Endothelial cell of umbilical vein (primary cell): Measurements from ENCODE around the gene RBKS. TPM values are rescaled to one million over a fixed set of nuclear protein-coding genes. Genes with fewer than 3 reads are reported as not detected.

ENCODE experiments used
- BruUV-seq: library from RNA; stranded (reverse); fragments of 400-500 nt; replicated peaks from 2 replicates; lab custom pipeline; 2021; lab: Mats Ljungman, UMichigan
- CTCF ChIA-PET: fragments of 300-600, 350-600 bp; sonication (Branson Sonifier 250); formaldehyde crosslinking; loops from one replicate; lab custom pipeline; 2021; ENCODE audit warnings: antibody characterized with exemption, inconsistent platforms; lab: Charles Lee
- POLR2A ChIA-PET: fragments of 300-600, 350-600 bp; sonication (Branson Sonifier 250); formaldehyde crosslinking; loops from one replicate; lab custom pipeline; 2021; ENCODE audit warnings: antibody characterized with exemption, inconsistent platforms; lab: Charles Lee
- DNase-seq: peaks from one replicate; pipeline ENCODE4 v3.0.0-alpha.2; 2011; ENCODE audit warnings: low read depth, low spot score
- FAIRE-seq: peaks from 2 replicates; lab custom pipeline; 2011; peaks lifted over from hg19 to GRCh38; lab: Jason Lieb, UNC
- H2AFZ ChIP-seq: 2 replicates; pipeline ENCODE4 v1.6.0; 2012; ENCODE audit warnings: low read depth, low read length, control low read depth, inconsistent platforms
- H3K27ac ChIP-seq: 2 replicates; pipeline ENCODE4 v1.5.1; 2011; ENCODE audit warnings: low read depth, mild to moderate bottlenecking, control low read depth, low read length, moderate library complexity; ENCODE audit not compliant: insufficient read depth
- H3K27me3 ChIP-seq, 2 experiments: 2 replicates each; pipeline versions ENCODE4 v1.6.0 to v1.6.1; 2011; ENCODE audit warnings: low read length in 2 of 2, mixed read lengths in 1 of 2; ENCODE audit not compliant: control insufficient read depth in 2 of 2, insufficient read depth in 2 of 2
- H3K36me3 ChIP-seq, 2 experiments: 2 replicates in 1 of 2; 3 replicates in 1 of 2; pipeline ENCODE4 v1.5.1; 2011; ENCODE audit warnings: low read length in 2 of 2, mild to moderate bottlenecking in 1 of 2, moderate library complexity in 1 of 2; ENCODE audit not compliant: control insufficient read depth in 2 of 2, insufficient read depth in 2 of 2; ENCODE audit errors: extremely low read depth in 1 of 2
- H3K4me1 ChIP-seq: 3 replicates; pipeline ENCODE4 v1.5.1; 2011; ENCODE audit warnings: mild to moderate bottlenecking, low read length; ENCODE audit not compliant: control insufficient read depth, insufficient read depth; ENCODE audit errors: extremely low read depth
- H3K4me2 ChIP-seq: 2 replicates; pipeline ENCODE4 v1.6.1; 2011; ENCODE audit warnings: low read length, control low read depth, mixed read lengths; ENCODE audit not compliant: insufficient read depth
- H3K4me3 ChIP-seq, 3 experiments: fragments of 200-600 bp in 1 of 3; sonication (generic), shearing (Covaris generic) in 1 of 3; replicated peaks in 1 of 3; 2 replicates each; pipeline ENCODE4 v1.5.1; 2011 to 2016; ENCODE audit warnings: control low read depth in 3 of 3, low read length in 3 of 3, mild to moderate bottlenecking in 2 of 3, inconsistent platforms in 1 of 3, low read depth in 1 of 3, moderate library complexity in 1 of 3; ENCODE audit not compliant: insufficient read depth in 1 of 3
- H3K79me2 ChIP-seq: 2 replicates; pipeline ENCODE4 v1.6.0; 2012; ENCODE audit warnings: low read length, inconsistent platforms; ENCODE audit not compliant: control insufficient read depth, insufficient read depth
- H3K9ac ChIP-seq: replicated peaks from 2 replicates; pipeline ENCODE3; 2011; ENCODE audit warnings: low read length, control low read depth; ENCODE audit not compliant: insufficient read depth; ENCODE audit errors: extremely low read depth
- H3K9me1 ChIP-seq: replicated peaks from 3 replicates; pipeline ENCODE4 v1.6.0; 2011; ENCODE audit warnings: mild to moderate bottlenecking, low read length; ENCODE audit not compliant: control insufficient read depth, insufficient read depth; ENCODE audit errors: extremely low read depth
- H3K9me3 ChIP-seq: replicated peaks from 2 replicates; pipeline ENCODE4 v1.5.1; 2012; ENCODE audit warnings: low read length, inconsistent platforms; ENCODE audit not compliant: control insufficient read depth, insufficient read depth
- H4K20me1 ChIP-seq: replicated peaks from 2 replicates; pipeline ENCODE3; 2011; ENCODE audit warnings: mild to moderate bottlenecking, low read length; ENCODE audit not compliant: control insufficient read depth, insufficient read depth; ENCODE audit errors: extremely low read depth
- CTCF ChIP-seq, 2 donors: IDR thresholded peaks; 1 replicate in 1 of 2; 2 replicates in 1 of 2; pipeline ENCODE4 v1.5.1; 2011; ENCODE audit warnings: low read length in 2 of 2, mild to moderate bottlenecking in 2 of 2, moderate library complexity in 2 of 2, control low read depth in 1 of 2, inconsistent platforms in 1 of 2, low read depth in 1 of 2; ENCODE audit not compliant: insufficient read depth in 1 of 2; ENCODE audit errors: extremely low read depth in 1 of 2
- EZH2 ChIP-seq: IDR thresholded peaks from 2 replicates; pipeline ENCODE4 v1.6.1; 2012; ENCODE audit warnings: borderline replicate concordance, low read depth, mild to moderate bottlenecking, moderate library complexity, low read length, inconsistent platforms; ENCODE audit not compliant: severe bottlenecking
- FOS ChIP-seq: IDR thresholded peaks from 2 replicates; pipeline ENCODE4 v1.6.1; 2011; ENCODE audit warnings: mild to moderate bottlenecking, low read length, moderate library complexity, borderline replicate concordance; ENCODE audit not compliant: insufficient read depth
- GATA2 ChIP-seq: IDR thresholded peaks from 2 replicates; pipeline ENCODE4 v1.7.0; 2011; ENCODE audit warnings: low read depth, mild to moderate bottlenecking, moderate library complexity, mixed read lengths, low read length; ENCODE audit not compliant: insufficient read length, insufficient read depth
- JUN ChIP-seq: IDR thresholded peaks from 2 replicates; pipeline ENCODE4 v1.6.1; 2011; ENCODE audit warnings: borderline replicate concordance, low read depth; ENCODE audit not compliant: insufficient read length, insufficient read depth
- MYC ChIP-seq: IDR thresholded peaks from one replicate; pipeline ENCODE4 v1.6.1; 2011; ENCODE audit warnings: mild to moderate bottlenecking, low read depth, low read length
- POLR2A ChIP-seq: IDR thresholded peaks from 2 replicates; pipeline ENCODE4 v1.6.1; 2012; ENCODE audit warnings: low read depth, mild to moderate bottlenecking, control low read depth, low read length
- POLR2AphosphoS5 ChIP-seq: IDR thresholded peaks from 2 replicates; pipeline ENCODE4 v1.6.1; 2012; ENCODE audit warnings: low read depth, mild to moderate bottlenecking, control low read depth, low read length, moderate library complexity; ENCODE audit not compliant: insufficient read depth
- dilution Hi-C: fragments of 300-500 bp; cut with MboI; formaldehyde crosslinking; loops from one replicate; pipeline ENCODE4 v1.15.0; 2019; ENCODE audit warnings: low sequenced_read_pairs; ENCODE audit not compliant: extremely low pct_ligation_motif_present
- intact Hi-C: fragments of 100-400 bp; cut with micrococcal nuclease; formaldehyde crosslinking; loops from one replicate; pipeline ENCODE4 v1.10.0; 2022
- polyA plus RNA-seq, 4 experiments: library from polyadenylated mRNA; depleted of rRNA in 3 of 4; stranded (reverse) in 3 of 4; unstranded in 1 of 4; fragments of >200 nt; gene quantifications; 2 replicates each; pipeline versions ENCODE4 v1.2.1 to v1.2.3, GENCODE V29; 2011 to 2012; ENCODE audit warnings: missing spikeins in 1 of 4
- total RNA-seq: library from RNA; stranded (reverse); gene quantifications from 2 replicates; pipeline ENCODE4 v1.2.3, GENCODE V29; 2021
- TF ChIP-seq, protein P1 (sequence below): IDR thresholded peaks from 2 replicates; pipeline ENCODE4 v1.6.1; 2011; ENCODE audit not compliant: insufficient read depth, insufficient read length

Gene RBKS
- total and polyA plus RNA-seq, 2 donors (not counting 3 experiments of a cell fraction or from before 2014, with no cell fraction given): 0.64 to 1.8 TPM

GRCh38 chr2:27902098-27902497 is 11.9 kb upstream of the RBKS start:
- H3K9ac ChIP-seq: no peak overlapping the region
- H3K9me1 ChIP-seq: no peaks in the 10 kb centered on the region
- ChIA-PET CTCF (interaction anchor here (1.0 kb wide), 1 partner anchor 92 kb away, joined by 3 read pairs; no protein-coding TSS in a partner anchor), POLR2A (no interaction called here)
- intact Hi-C loops (no loop called here), dilution Hi-C loops (no loop called here)
- no peak overlapping the region for H3K4me2 ChIP-seq
- no TSS peak for BruUV-seq
- no peak overlapping the region for H3K27ac ChIP-seq
- DNase-seq: no peak
- no peaks in the 10 kb centered on the region for H3K79me2 ChIP-seq
- H3K4me3 ChIP-seq: no peak overlapping the region
- no peak for FAIRE-seq
- no peaks in the 10 kb centered on the region for H3K9me3 ChIP-seq
- H2AFZ ChIP-seq: no peak overlapping the region
- peak; percentile 9 for TF ChIP-seq FOS
- no peak for TF ChIP-seq GATA2
- peaks cover 4% of the 10 kb centered on the region for H3K4me1 ChIP-seq
- no peaks in the 10 kb centered on the region for H4K20me1 ChIP-seq
- H3K27me3 ChIP-seq: no peaks in the 10 kb centered on the region
- H3K36me3 ChIP-seq: no peaks in the 10 kb centered on the region

- H3K27me3 ChIP-seq: no peaks in the 10 kb centered on the region
- peaks cover 4% of the 10 kb centered on the region for H3K4me1 ChIP-seq
- H3K4me3 ChIP-seq: no peak overlapping the region
- H4K20me1 ChIP-seq: no peaks in the 10 kb centered on the region
- no peaks in the 10 kb centered on the region for H3K9me3 ChIP-seq
- no peak overlapping the region for H3K9ac ChIP-seq
- ChIA-PET CTCF (interaction anchor here (1.0 kb wide), 2 partner anchors 15 to 16 kb away, joined by 3 read pairs; no protein-coding TSS in a partner anchor), POLR2A (no interaction called here)
- no peaks in the 10 kb centered on the region for H3K9me1 ChIP-seq
- FAIRE-seq (no peak), DNase-seq (no peak)
- dilution Hi-C loops (no loop called here), intact Hi-C loops (no loop called here)
- no peak overlapping the region for H3K4me2 ChIP-seq
- H2AFZ ChIP-seq: no peak overlapping the region
- peaks cover 0 to 4% of the 10 kb centered on the region in 2 experiments for H3K36me3 ChIP-seq
- TF ChIP-seq, protein P1, sequence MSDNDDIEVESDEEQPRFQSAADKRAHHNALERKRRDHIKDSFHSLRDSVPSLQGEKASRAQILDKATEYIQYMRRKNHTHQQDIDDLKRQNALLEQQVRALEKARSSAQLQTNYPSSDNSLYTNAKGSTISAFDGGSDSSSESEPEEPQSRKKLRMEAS: no peak
- TF ChIP-seq MYC (no peak), JUN (no peak), CTCF (IDR thresholded peaks at IDR 0.05; ENCODE audit: extremely low read depth in 1 of 2, insufficient read depth in 1 of 2, low read depth in 1 of 2, low read length in 2 of 2) (no peak), POLR2AphosphoS5 (no peak), EZH2 (no peak), FOS (no peak), GATA2 (no peak), POLR2A (no peak)
- no peak overlapping the region for H3K27ac ChIP-seq
- no peaks in the 10 kb centered on the region for H3K79me2 ChIP-seq
- no TSS peak for BruUV-seq
Observed at GRCh38 chr2:27901234-27901633, 11.0 kb upstream of the RBKS start.
